ENCODE data around the gene RCAN1. TPM values are rescaled to one million over a fixed set of nuclear protein-coding genes. Genes with fewer than 3 reads are reported as not detected.

Gene RCAN1
- total and polyA plus RNA-seq, 2 of the 4 experiments (the other 2 are of a cell fraction): 53.5 to 175 TPM

DNA sequence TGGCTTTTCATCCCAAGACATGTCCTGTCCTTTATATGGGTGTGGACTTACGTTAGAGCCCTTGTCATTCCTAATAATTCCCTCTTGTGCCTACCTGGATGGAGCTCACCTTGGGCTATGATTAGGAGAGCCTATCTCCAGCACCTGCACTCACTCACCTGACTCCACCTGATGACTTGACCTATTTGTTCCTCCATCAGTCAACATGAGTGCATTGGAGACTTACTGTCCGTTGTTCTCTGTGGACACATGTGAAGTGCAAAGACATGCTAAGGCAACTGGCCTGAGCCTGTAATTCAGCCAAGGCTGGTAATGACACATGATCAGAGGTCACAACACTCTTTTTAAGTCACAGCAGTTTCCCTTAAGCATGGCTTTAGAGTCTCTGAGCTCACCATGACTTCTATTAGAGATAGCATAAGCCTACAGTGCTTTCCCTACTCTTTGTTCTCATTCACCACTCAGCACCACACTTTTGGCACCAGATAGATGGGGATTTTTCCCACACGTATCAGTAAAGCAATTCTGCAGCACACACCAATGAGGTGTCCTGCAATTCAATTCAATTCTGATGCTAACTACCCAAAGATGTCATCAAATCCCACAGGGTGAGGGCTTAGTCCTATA lies 112.3 kb downstream of the RCAN1 start:
- BruUV-seq (replicated peaks): no TSS peak
- Histone ChIP-seq H3K9ac (ENCODE audit: low read depth, low read length) (no peak overlapping the region), H3K27ac (ENCODE audit: insufficient read depth, low read length) (no peak overlapping the region), H2BK20ac (ENCODE audit: low read depth, low read length) (no peak overlapping the region), H4K8ac (ENCODE audit: low read depth in 2 of 2, low read length in 2 of 2) (no peak overlapping the region), H2BK15ac (ENCODE audit: low read depth, low read length) (no peak overlapping the region), H4K5ac (ENCODE audit: low read depth, low read length) (no peak overlapping the region), H2BK120ac (ENCODE audit: low read depth, low read length) (no peak overlapping the region), H3K79me1 (ENCODE audit: low read depth in 1 of 2, low read length in 2 of 2) (no peaks in the 10 kb centered on the region), H3K9me1 (ENCODE audit: insufficient read depth, low read length) (no peaks in the 10 kb centered on the region), H4K20me1 (ENCODE audit: insufficient read depth, low read length) (no peaks in the 10 kb centered on the region), H3K18ac (ENCODE audit: low read depth, low read length) (no peak overlapping the region), H2BK5ac (ENCODE audit: low read depth, low read length, poor library complexity, severe bottlenecking) (no peak overlapping the region), H3K4me1 (ENCODE audit: control insufficient read depth, insufficient read depth, low read length) (no peaks in the 10 kb centered on the region), H3K4me2 (ENCODE audit: low read depth, low read length) (no peak overlapping the region), H3K56ac (ENCODE audit: extremely low read depth, insufficient read depth, low read length) (no peak overlapping the region), H3K27me3 (ENCODE audit: control insufficient read depth, insufficient read depth, low read length) (peaks cover 9% of the 10 kb centered on the region), H3K36me3 (ENCODE audit: control insufficient read depth, insufficient read depth, low read length) (no peaks in the 10 kb centered on the region), H3K23ac (ENCODE audit: low read depth, low read length) (no peak overlapping the region), H3K9me3 (ENCODE audit: control insufficient read depth, insufficient read depth, low read length) (peaks cover 6% of the 10 kb centered on the region), H2AK5ac (ENCODE audit: low read depth, low read length) (no peak overlapping the region), H3K14ac (replicated peaks; ENCODE audit: low read depth, low read length) (no peak overlapping the region), H3K4me3 (ENCODE audit: insufficient read depth, low read depth, low read length) (no peak overlapping the region), H3K4ac (ENCODE audit: low read depth, low read length) (no peak overlapping the region), H2AK9ac (replicated peaks; ENCODE audit: low read depth, low read length, poor library complexity) (no peak overlapping the region), H4K91ac (ENCODE audit: insufficient read depth, low read depth, low read length) (no peak overlapping the region), H2AFZ (replicated peaks; ENCODE audit: low read length, poor library complexity) (no peak overlapping the region)
- in situ Hi-C loops (cut with MboI; ENCODE audit: low sequenced_read_pairs) (no loop called here), dilution Hi-C loops (cut with HindIII; ENCODE audit: low sequenced_read_pairs, unreplicated experiment) (no loop called here), intact Hi-C loops (cut with micrococcal nuclease) (no loop called here)
- TF ChIP-seq, protein P1, sequence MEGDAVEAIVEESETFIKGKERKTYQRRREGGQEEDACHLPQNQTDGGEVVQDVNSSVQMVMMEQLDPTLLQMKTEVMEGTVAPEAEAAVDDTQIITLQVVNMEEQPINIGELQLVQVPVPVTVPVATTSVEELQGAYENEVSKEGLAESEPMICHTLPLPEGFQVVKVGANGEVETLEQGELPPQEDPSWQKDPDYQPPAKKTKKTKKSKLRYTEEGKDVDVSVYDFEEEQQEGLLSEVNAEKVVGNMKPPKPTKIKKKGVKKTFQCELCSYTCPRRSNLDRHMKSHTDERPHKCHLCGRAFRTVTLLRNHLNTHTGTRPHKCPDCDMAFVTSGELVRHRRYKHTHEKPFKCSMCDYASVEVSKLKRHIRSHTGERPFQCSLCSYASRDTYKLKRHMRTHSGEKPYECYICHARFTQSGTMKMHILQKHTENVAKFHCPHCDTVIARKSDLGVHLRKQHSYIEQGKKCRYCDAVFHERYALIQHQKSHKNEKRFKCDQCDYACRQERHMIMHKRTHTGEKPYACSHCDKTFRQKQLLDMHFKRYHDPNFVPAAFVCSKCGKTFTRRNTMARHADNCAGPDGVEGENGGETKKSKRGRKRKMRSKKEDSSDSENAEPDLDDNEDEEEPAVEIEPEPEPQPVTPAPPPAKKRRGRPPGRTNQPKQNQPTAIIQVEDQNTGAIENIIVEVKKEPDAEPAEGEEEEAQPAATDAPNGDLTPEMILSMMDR (conservative IDR thresholded peaks at IDR 0.05; ENCODE audit: low read depth, low read length): no peak
- TF ChIP-seq BHLHE40 (IDR thresholded peaks at IDR 0.05; ENCODE audit: low read depth, low read length) (no peak), FOS (IDR thresholded peaks at IDR 0.05; ENCODE audit: low read depth, low read length) (no peak), SMC3 (IDR thresholded peaks at IDR 0.05; ENCODE audit: low read depth, low read length) (no peak), CHD1 (IDR thresholded peaks at IDR 0.05; ENCODE audit: low read depth, low read length) (no peak), RFX5 (IDR thresholded peaks at IDR 0.05; ENCODE audit: low read depth, low read length) (no peak), RCOR1 (IDR thresholded peaks at IDR 0.05; ENCODE audit: insufficient replicate concordance, low read length) (no peak), ELK1 (IDR thresholded peaks at IDR 0.05; ENCODE audit: borderline replicate concordance, low read depth, low read length) (no peak), CEBPB (IDR thresholded peaks at IDR 0.05; ENCODE audit: low read depth, low read length) (no peak), RAD21 (IDR thresholded peaks at IDR 0.05; ENCODE audit: low read length) (no peak), USF2 (IDR thresholded peaks at IDR 0.05; ENCODE audit: low read depth, low read length) (no peak), MAFK (IDR thresholded peaks at IDR 0.05; ENCODE audit: low read depth, low read length) (no peak), MXI1 (IDR thresholded peaks at IDR 0.05; ENCODE audit: borderline replicate concordance, low read depth, low read length) (no peak), MAZ (IDR thresholded peaks at IDR 0.05; ENCODE audit: borderline replicate concordance, low read depth, low read length) (no peak), POLR2A (IDR thresholded peaks at IDR 0.05; ENCODE audit: low read depth, low read length) (no peak), NFE2L2 (IDR thresholded peaks at IDR 0.05; ENCODE audit: low read depth, low read length) (no peak)
- DNase-seq (no peak), ATAC-seq (ENCODE audit: low read depth) (no peak)
- CTCF ChIA-PET: interaction anchor here (1.2 kb wide), 1 partner anchor 100 kb away, joined by 5 read pairs; no protein-coding TSS in a partner anchor
- WGBS, 2 experiments (ENCODE audit: extremely low coverage in 2 of 2, insufficient read length in 1 of 2): no CpG with 5 or more reads among the region's 3 CpGs
- POLR2A ChIA-PET (ENCODE audit: unreplicated experiment): no interaction called here

Data from IMR-90 (cell line).